ENCODE data around the gene LMX1A. TPM values are rescaled to one million over a fixed set of nuclear protein-coding genes. Genes with fewer than 3 reads are reported as not detected.

The LMX1A gene
- total and polyA plus RNA-seq, 2 experiments from 2014 or later: not detected

DNA sequence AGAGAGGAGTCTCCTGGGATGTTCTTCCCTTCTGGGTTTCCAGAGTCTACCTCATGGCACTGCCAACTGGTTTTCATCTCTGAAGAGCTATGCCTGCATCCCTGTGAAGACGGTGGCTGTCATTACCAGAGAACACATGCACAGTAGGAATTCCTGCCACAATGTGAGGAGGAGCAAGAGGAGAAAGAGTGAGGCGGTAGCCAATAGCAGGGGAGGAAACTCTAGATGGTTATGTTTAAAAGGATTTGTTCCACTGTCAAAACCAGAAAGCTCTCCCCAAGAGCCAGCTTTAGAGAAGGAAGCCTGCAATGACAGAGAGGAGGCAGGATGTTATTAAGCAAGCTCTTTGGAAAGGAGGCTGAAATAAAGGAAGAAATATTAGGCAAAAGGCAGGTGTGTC lies 12.3 kb downstream of the LMX1A start:
- peak; percentile 72 for ATAC-seq
- peaks cover 17% of the 10 kb centered on the region for H3K27me3 ChIP-seq (ENCODE audit: insufficient read depth)
- H3K27me3 Mint-ChIP-seq (ENCODE audit: insufficient read depth, low read depth, poor library complexity): peaks cover 4% of the 10 kb centered on the region

More for the DNA sequence above, 12.3 kb downstream of the LMX1A start:
- no peak overlapping the region for H3K4me3 Mint-ChIP-seq
- H3K36me3 ChIP-seq (ENCODE audit: insufficient read depth): no peaks in the 10 kb centered on the region
- H3K36me3 Mint-ChIP-seq (ENCODE audit: low read depth): no peaks in the 10 kb centered on the region
- no peak overlapping the region for H3K4me2 ChIP-seq
- peaks cover 28% of the 10 kb centered on the region for H3K4me1 ChIP-seq (ENCODE audit: insufficient read depth)
- no peak overlapping the region for H3K27ac Mint-ChIP-seq
- H3K4me1 Mint-ChIP-seq: peaks cover 27% of the 10 kb centered on the region
- peaks cover 6% of the 10 kb centered on the region; the same call in 1 of the 2 replicates for H3K9me2 ChIP-seq (ENCODE audit: insufficient read depth)
- TF ChIP-seq STAT1 (IDR thresholded peaks at IDR 0.05; ENCODE audit: unreplicated experiment): no peak
- TF ChIP-seq ZNF331 (CRISPR knock-in tag; IDR thresholded peaks at IDR 0.05; ENCODE audit: low read depth): no peak
- no peak for TF ChIP-seq ZNF114 (CRISPR knock-in tag; IDR thresholded peaks at IDR 0.05)
- no peak for TF ChIP-seq EZH2phosphoT487 (IDR thresholded peaks at IDR 0.05; ENCODE audit: unreplicated experiment)
- no peak for TF ChIP-seq JUNB (IDR thresholded peaks at IDR 0.05; ENCODE audit: unreplicated experiment)
- TF ChIP-seq ETS1 (IDR thresholded peaks at IDR 0.05): no peak
- TF ChIP-seq NANOG (IDR thresholded peaks at IDR 0.05; ENCODE audit: borderline replicate concordance): no peak
- TF ChIP-seq, protein P1, sequence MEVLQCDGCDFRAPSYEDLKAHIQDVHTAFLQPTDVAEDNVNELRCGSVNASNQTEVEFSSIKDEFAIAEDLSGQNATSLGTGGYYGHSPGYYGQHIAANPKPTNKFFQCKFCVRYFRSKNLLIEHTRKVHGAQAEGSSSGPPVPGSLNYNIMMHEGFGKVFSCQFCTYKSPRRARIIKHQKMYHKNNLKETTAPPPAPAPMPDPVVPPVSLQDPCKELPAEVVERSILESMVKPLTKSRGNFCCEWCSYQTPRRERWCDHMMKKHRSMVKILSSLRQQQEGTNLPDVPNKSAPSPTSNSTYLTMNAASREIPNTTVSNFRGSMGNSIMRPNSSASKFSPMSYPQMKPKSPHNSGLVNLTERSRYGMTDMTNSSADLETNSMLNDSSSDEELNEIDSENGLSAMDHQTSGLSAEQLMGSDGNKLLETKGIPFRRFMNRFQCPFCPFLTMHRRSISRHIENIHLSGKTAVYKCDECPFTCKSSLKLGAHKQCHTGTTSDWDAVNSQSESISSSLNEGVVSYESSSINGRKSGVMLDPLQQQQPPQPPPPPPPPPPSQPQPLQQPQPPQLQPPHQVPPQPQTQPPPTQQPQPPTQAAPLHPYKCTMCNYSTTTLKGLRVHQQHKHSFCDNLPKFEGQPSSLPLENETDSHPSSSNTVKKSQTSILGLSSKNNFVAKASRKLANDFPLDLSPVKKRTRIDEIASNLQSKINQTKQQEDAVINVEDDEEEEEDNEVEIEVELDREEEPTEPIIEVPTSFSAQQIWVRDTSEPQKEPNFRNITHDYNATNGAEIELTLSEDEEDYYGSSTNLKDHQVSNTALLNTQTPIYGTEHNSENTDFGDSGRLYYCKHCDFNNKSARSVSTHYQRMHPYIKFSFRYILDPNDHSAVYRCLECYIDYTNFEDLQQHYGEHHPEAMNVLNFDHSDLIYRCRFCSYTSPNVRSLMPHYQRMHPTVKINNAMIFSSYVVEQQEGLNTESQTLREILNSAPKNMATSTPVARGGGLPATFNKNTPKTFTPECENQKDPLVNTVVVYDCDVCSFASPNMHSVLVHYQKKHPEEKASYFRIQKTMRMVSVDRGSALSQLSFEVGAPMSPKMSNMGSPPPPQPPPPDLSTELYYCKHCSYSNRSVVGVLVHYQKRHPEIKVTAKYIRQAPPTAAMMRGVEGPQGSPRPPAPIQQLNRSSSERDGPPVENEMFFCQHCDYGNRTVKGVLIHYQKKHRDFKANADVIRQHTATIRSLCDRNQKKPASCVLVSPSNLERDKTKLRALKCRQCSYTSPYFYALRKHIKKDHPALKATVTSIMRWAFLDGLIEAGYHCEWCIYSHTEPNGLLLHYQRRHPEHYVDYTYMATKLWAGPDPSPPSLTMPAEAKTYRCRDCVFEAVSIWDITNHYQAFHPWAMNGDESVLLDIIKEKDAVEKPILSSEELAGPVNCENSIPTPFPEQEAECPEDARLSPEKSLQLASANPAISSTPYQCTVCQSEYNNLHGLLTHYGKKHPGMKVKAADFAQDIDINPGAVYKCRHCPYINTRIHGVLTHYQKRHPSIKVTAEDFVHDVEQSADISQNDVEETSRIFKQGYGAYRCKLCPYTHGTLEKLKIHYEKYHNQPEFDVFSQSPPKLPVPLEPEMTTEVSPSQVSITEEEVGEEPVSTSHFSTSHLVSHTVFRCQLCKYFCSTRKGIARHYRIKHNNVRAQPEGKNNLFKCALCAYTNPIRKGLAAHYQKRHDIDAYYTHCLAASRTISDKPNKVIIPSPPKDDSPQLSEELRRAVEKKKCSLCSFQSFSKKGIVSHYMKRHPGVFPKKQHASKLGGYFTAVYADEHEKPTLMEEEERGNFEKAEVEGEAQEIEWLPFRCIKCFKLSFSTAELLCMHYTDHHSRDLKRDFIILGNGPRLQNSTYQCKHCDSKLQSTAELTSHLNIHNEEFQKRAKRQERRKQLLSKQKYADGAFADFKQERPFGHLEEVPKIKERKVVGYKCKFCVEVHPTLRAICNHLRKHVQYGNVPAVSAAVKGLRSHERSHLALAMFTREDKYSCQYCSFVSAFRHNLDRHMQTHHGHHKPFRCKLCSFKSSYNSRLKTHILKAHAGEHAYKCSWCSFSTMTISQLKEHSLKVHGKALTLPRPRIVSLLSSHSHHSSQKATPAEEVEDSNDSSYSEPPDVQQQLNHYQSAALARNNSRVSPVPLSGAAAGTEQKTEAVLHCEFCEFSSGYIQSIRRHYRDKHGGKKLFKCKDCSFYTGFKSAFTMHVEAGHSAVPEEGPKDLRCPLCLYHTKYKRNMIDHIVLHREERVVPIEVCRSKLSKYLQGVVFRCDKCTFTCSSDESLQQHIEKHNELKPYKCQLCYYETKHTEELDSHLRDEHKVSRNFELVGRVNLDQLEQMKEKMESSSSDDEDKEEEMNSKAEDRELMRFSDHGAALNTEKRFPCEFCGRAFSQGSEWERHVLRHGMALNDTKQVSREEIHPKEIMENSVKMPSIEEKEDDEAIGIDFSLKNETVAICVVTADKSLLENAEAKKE (CRISPR knock-in tag; IDR thresholded peaks at IDR 0.05): no peak
- TF ChIP-seq EZH2 (IDR thresholded peaks at IDR 0.05; ENCODE audit: low read depth, unreplicated experiment): no peak
- TF ChIP-seq POLR2AphosphoS5 (IDR thresholded peaks at IDR 0.05; ENCODE audit: low read depth): no peak
- TF ChIP-seq, protein P2, sequence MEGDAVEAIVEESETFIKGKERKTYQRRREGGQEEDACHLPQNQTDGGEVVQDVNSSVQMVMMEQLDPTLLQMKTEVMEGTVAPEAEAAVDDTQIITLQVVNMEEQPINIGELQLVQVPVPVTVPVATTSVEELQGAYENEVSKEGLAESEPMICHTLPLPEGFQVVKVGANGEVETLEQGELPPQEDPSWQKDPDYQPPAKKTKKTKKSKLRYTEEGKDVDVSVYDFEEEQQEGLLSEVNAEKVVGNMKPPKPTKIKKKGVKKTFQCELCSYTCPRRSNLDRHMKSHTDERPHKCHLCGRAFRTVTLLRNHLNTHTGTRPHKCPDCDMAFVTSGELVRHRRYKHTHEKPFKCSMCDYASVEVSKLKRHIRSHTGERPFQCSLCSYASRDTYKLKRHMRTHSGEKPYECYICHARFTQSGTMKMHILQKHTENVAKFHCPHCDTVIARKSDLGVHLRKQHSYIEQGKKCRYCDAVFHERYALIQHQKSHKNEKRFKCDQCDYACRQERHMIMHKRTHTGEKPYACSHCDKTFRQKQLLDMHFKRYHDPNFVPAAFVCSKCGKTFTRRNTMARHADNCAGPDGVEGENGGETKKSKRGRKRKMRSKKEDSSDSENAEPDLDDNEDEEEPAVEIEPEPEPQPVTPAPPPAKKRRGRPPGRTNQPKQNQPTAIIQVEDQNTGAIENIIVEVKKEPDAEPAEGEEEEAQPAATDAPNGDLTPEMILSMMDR (conservative IDR thresholded peaks at IDR 0.05; ENCODE audit: low read depth in 2 of 2): no peak
- no peak for TF ChIP-seq REST (IDR thresholded peaks at IDR 0.05; ENCODE audit: unreplicated experiment)
- no peak for TF ChIP-seq CREB1 (CRISPR knock-in tag; IDR thresholded peaks at IDR 0.05; ENCODE audit: low read depth)
- DNase-seq (ENCODE audit: low spot score): peak; percentile 19
- H3F3A ChIP-seq (replicated peaks; ENCODE audit: low read depth): no peaks in the 10 kb centered on the region
- H3K4me3 ChIP-seq: no peak overlapping the region
- no peak overlapping the region for H2AFZ ChIP-seq
- H3K79me2 ChIP-seq (replicated peaks; ENCODE audit: insufficient read depth): no peaks in the 10 kb centered on the region
- H4K20me1 ChIP-seq (replicated peaks; ENCODE audit: insufficient read depth): no peaks in the 10 kb centered on the region; the same call in 1 of the 2 replicates
- no peaks in the 10 kb centered on the region for H3K9me3 Mint-ChIP-seq
- no peak overlapping the region for H3K27ac ChIP-seq (ENCODE audit: low read depth)

Data from GM23338 (cell line).